HG03064 (cell line): Measurements from ENCODE around the gene MEX3C.

Source experiments
- ATAC-seq: cut with Tn5 transposase; IDR thresholded peaks from one replicate; pipeline ENCODE4 v1.9.1; 2021; ENCODE audit warnings: low read depth; ENCODE audit not compliant: unreplicated experiment

MEX3C gene

DNA sequence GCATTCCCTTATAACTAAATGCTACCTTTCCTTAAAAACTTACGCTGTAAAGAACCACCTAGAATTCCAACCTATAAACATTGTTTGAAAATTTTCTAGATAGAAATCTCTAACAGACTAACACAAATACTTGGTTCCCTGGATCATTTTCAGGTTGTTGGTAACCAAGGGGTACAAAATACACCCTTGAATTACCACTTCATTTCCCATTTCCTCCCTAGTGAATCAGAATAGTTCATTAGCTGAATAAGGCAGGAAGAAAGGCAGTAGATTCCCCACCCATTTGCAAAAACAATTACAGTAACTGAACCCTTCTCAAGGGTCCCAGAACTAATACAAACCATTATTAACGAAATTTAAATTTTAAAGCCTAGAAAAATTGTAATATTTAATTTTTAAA is 5.5 kb downstream of the MEX3C start:
- ATAC-seq = no peak

- ATAC-seq = no peak
Measured at GRCh38 chr18:51191128-51191717, 6.3 kb downstream of the MEX3C start.

GRCh38 chr18:51190000-51190399 is 7.5 kb downstream of the MEX3C start:
- ATAC-seq = no peak

DNA sequence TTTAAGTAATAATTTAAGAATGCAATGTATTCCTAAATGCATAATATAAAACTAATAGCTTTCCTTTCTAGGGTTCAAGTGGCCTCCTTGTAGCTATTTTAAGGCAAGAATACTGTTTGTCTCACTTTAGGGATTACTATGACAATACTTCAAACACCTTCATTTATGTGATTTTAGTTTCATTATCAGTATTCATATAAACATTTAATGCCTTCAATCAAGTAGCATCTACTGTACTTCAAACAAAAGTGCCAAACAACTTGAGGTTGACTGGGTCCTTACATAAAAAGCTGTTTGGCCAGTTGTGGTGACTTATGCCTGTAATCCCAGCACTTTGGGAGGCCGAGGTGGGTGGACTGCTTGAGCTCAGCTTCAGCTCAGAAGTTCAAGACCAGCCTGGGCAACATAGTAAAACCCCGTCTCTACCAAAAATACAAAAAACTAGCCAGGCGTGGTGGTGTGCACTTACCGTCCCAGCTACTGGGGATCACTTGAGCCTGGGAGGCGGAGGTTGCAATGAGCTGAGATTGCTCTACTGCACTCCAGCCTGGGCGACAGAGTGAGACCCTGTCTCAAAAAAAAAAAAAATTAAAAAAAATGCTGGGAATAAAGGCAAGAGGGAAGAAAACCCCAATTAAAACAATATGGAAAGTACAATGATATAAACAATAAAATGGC is 9.3 kb downstream of the MEX3C start:
- ATAC-seq = no peak

- ATAC-seq = no peak
Measured at GRCh38 chr18:51185075-51185474, 12.4 kb downstream of the MEX3C start.

GRCh38 chr18:51184091-51184457 is 13.4 kb downstream of the MEX3C start:
- ATAC-seq = no peak

DNA sequence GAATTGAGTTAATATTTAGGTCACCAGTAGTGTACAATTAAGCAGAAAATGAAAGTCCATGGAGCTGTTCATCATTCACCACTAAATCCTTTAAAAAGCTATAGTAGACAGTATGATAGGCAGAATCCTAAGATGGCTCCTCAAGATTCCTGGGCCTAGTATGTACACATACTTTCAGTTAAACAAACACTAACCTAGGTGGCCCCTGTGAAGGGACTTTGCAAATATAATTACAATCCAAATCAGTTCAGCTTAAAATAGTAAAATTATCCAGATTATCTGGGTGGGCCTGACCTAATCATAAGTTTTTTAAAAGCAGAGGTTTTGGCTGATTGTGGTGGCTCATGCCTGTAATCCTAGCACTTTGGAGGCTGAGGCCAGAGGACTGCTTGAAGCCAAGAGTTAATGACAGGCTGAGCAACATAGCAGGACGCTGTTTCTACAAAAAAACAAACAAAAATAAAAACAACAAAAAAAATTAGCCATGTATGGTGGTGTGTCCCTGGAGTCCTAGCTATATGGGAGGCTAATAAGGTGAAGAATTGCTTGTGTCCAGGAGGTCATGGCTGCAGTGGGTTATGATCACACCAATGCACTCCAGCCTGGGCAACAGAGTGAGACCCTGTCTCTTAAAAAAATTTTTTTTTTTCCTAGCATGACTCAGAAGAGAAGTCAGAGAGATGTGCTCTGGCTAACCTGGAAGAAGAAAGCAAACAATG is 13.9 kb downstream of the MEX3C start:
- ATAC-seq = no peak

- ATAC-seq = no peak
Measured at GRCh38 chr18:51182824-51183223, 14.7 kb downstream of the MEX3C start.

- no peak for ATAC-seq
Measured at GRCh38 chr18:51171625-51172259, 25.7 kb downstream of the MEX3C start.

GRCh38 chr18:51171223-51171622 is 26.3 kb downstream of the MEX3C start:
- ATAC-seq = no peak

GRCh38 chr18:51170664-51171063 is 26.8 kb downstream of the MEX3C start:
- no peak for ATAC-seq

- ATAC-seq = no peak
Measured at GRCh38 chr18:51169731-51170130, 27.8 kb downstream of the MEX3C start.

DNA sequence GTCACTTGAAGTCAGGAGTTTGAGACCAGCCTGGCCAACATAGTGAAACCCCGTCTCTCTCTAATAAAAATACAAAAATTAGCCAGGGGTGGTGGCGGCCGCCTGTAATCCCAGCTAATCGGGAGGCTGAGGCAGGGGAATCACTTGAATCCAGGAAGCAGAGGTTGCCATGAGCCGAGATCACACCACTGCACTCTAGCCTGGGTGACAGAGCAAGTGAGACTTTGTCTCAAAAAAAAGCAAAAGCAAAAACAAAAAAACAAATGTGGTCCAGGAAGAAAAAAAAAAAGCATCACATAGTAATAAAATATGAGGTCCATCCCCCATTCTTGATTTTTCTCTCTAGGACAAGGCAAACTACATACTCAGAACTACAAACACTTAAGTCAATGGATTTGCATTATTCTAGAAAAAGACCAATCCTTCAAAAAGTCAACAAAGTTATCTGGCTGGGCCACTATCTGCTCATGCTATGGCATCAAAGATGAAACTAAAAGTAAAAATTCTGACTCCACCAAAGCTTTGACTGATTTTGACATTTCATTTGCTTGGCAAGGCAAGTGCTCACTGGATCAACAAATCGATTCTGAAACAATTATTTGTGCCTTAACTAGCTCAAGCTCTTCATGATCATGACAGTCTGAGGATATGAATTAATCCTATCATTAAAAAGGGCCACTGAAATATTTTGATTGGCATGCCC is 28.4 kb downstream of the MEX3C start:
- ATAC-seq = no peak

DNA sequence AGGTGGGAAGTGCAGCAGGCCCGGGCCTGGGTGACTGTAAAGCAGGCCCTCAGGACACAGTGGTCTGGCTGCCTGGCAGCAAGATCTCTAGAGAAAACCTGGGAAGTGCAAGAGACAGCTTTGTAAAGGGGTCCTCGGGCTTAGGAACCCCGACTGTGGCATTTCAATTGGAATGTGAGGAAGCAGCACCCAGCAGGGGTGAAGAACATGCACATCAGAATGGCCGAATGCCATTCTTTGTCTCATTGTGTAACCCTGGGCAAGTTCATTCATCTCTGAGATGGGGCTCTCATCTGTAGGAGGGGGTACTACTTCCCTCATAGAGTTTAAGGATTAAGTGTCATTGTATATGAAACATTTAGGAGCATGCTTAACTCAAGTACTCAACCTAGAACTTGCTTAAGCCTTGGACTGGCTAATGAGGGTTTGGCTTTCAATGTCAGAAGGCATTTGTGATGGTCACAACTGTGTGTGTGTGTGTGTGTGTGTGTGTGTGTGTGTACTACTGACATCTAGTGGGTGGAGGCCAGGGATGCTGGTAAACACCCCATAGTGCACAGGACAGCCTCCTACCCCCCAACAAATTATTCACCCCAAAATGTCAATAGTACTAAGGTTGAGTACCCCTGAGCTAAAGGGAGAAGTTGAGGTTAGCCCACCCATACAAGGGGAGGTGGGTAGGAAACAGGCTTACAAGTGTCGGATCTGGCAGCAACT is 29.3 kb downstream of the MEX3C start:
- ATAC-seq = no peak

DNA sequence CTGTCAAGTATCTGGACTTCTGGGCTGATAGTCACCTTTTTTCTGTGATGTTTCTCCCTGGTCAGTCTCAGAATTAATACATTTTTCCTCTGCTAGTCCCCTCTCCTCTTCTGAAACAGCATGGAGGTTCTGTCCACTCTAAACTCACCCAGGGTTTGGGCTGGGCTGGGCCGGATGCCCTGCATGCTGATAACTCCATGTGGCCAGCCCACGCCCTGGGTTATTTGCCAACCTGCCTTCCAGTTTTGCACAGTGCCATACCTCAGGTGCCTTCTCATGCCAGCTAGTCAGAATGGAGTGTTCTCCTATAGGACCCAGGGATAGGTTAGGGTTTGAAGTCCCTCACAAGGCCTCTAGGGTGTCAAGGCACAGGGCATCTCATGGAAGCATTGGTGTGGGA is 32.2 kb downstream of the MEX3C start:
- ATAC-seq = no peak

DNA sequence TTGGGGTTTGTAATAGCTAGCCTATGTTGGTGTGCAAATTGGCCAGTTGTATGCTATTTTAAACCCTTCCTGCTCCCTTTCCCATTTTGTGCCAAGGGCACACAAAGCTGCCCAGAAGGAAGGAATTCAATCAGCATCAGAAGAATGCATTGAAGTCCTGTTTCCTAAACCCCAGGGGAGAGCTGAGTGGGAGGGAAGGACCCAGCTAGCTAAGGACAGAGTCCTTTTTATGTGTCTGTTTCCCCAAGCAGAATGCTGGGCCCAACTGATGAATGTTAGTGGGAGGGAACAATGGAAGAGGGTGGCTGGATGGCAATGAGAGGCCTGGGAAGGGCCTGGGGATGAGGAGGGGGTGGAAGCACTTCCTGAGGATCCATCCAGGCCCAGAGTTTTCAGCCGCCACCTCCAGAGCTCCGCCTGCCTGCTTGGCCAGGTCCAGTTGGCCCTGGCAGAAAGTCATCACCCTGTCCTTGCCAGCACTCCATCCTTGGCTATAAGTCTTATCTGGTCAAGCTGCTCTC is 32.7 kb downstream of the MEX3C start:
- no peak for ATAC-seq

DNA sequence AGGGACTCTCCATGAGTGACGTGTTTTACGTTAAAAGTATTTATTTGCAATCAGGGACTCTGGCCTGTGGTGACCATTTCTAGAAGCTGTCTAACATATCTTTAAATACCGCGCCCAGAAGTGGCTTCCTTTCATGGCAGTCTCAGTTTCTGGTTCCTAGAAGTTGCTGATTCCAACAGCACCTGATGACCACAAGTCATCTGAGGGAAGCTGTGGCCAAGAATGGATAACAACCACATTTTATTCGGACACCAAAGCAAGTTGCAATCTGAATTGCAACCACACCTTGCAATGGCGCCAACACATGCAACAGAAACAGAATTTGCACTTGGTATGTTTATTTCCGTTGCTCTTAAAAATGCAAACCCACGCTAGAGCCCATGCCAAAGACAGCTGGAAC is 33.1 kb downstream of the MEX3C start:
- ATAC-seq = no peak

DNA sequence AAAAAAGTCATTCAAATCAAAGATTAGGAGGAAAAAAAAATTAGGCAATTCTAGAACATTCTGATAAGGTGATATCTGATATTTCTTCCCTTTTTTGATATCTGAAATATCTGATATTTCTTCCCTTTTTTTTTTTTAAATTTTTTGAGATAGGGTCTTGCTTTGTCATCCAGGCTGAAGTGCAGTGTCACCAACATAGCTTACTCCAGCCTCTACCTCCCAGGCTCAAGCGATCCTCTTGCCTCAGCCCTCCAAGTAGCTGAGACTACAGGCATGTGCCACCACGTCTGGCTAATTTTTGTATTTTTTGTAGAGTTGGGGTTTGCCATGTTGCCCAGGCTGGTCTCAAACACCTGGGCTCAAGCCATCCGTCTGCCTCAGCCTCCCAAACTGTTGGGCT is 33.9 kb downstream of the MEX3C start:
- ATAC-seq = no peak

DNA sequence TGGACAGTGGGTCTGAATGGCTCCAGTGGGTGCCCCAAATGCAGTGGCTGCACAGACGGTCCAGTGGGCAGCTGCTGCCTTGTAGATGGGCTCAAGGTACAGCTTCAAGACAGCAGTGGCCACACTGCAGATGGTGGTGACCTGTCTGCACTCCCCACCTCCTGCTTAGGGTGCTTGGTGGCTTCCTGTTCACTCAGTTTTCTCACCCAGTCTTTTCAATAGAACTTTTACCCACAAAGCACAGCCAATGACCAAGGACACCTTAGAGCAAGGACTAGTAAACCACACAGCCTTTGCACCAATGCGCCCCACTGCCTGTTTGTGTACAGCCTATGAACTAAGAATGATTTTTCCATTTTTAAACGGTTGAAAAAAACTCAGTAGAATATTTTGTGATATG is 34.9 kb downstream of the MEX3C start:
- no peak for ATAC-seq

DNA sequence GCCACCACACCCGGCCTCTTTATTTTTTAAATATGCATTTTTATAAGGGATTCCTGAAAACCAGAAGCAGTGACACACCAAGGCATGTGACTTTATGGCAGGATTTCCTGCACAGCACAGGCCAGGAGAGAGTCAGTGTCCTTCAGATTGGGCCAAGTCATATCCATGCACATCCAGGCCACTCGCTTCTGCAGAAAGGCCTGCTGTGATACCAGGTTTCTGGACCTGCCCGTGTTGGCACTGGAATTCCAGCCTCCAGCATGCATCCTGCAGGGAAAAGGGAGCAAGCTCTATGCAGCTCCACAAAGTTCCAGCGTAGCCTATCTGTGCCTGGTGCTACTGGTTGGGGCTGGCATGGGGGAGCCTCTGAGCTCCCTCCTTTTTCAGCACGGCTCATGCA is 36.8 kb downstream of the MEX3C start:
- no peak for ATAC-seq
